HCT116 (cell line): ENCODE results near the gene PDE7B.

Source experiments
- CTCF ChIP-seq, 3 experiments: fragments of 200-600 bp in 1 of 3; sonication (generic) in 1 of 3; IDR thresholded peaks in 2 of 3; conservative IDR thresholded peaks in 1 of 3; 2 replicates each; pipeline ENCODE4 v1.5.1; 2012 to 2017; ENCODE audit warnings: low read depth in 2 of 3, low read length in 2 of 3, antibody characterized with exemption in 1 of 3, borderline replicate concordance in 1 of 3, control low read depth in 1 of 3, mild to moderate bottlenecking in 1 of 3, mixed read lengths in 1 of 3, mixed run types in 1 of 3, moderate library complexity in 1 of 3; ENCODE audit not compliant: insufficient read depth in 1 of 3
- EGR1 ChIP-seq: IDR thresholded peaks from 2 replicates; pipeline ENCODE4 v1.6.1; 2012; ENCODE audit warnings: low read depth
- EZH2 ChIP-seq: fragments of 200-600 bp; sonication (generic); IDR thresholded peaks from 2 replicates; pipeline ENCODE4 v1.6.1; 2017; ENCODE audit warnings: antibody characterized with exemption, mixed run types
- MAX ChIP-seq: IDR thresholded peaks from 2 replicates; pipeline ENCODE4 v1.6.1; 2012
- TF ChIP-seq, protein P1 (sequence below): IDR thresholded peaks from 2 replicates; pipeline ENCODE4 v1.6.1; 2012

GRCh38 chr6:136230219-136230853 lies 378.8 kb downstream of the PDE7B start:
- TF ChIP-seq MAX (no peak), EZH2 (no peak), EGR1 (no peak), CTCF (IDR thresholded peaks at IDR 0.05 in 2 of 3, conservative IDR thresholded peaks at IDR 0.05 in 1 of 3; ENCODE audit: borderline replicate concordance in 1 of 3, insufficient read depth in 1 of 3, low read depth in 2 of 3, low read length in 2 of 3) (no peak)
- TF ChIP-seq, protein P1, sequence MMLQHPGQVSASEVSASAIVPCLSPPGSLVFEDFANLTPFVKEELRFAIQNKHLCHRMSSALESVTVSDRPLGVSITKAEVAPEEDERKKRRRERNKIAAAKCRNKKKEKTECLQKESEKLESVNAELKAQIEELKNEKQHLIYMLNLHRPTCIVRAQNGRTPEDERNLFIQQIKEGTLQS = no peak
